Natural killer cell (primary cell): ENCODE data around the gene LY6G6C. TPM values are rescaled to one million over a fixed set of nuclear protein-coding genes. Genes with fewer than 3 reads are reported as not detected.

ENCODE experiments used
- ATAC-seq, 3 donors: fragments of 150-1000 bp in 2 of 3; fragments of 200-7000 bp in 1 of 3; cut with Tn5 transposase; 1 replicate in 1 of 3; 2 replicates in 2 of 3; pipeline ENCODE4 v1.10.0; 2021; ENCODE audit warnings: mild to moderate bottlenecking in 2 of 3, moderate library complexity in 2 of 3
- DNase-seq, 2 donors: peaks; one replicate each; pipeline versions ENCODE4 v3.0.0 to v3.0.0-alpha.2; 2013 to 2021; ENCODE audit warnings: mixed read lengths in 1 of 2
- H3K27ac ChIP-seq: one replicate; pipeline ENCODE4 v1.5.1; 2013; ENCODE audit warnings: mild to moderate bottlenecking, low read length
- H3K27me3 ChIP-seq: one replicate; pipeline ENCODE4 v1.6.1; 2013; ENCODE audit warnings: low read length; ENCODE audit not compliant: control insufficient read depth, insufficient read depth
- H3K36me3 ChIP-seq: one replicate; pipeline ENCODE4 v1.6.1; 2013; ENCODE audit warnings: low read length; ENCODE audit not compliant: control insufficient read depth, insufficient read depth
- H3K4me1 ChIP-seq: one replicate; pipeline ENCODE4 v1.6.1; 2013; ENCODE audit warnings: low read length; ENCODE audit not compliant: control insufficient read depth, insufficient read depth
- H3K4me3 ChIP-seq: one replicate; pipeline ENCODE4 v1.5.1; 2013; ENCODE audit warnings: low read length
- H3K9me3 ChIP-seq: one replicate; pipeline ENCODE4 v1.6.1; 2013; ENCODE audit warnings: low read length; ENCODE audit not compliant: control insufficient read depth, insufficient read depth
- H3K27ac Mint-ChIP-seq, 2 donors: one replicate each; pipeline ENCODE4 v1.8.0; 2022; ENCODE audit warnings: mild to moderate bottlenecking in 2 of 2, mixed read lengths in 2 of 2, moderate library complexity in 1 of 2
- H3K27me3 Mint-ChIP-seq, 2 donors: one replicate each; pipeline ENCODE4 v1.8.0; 2022; ENCODE audit warnings: low read depth in 2 of 2, mixed read lengths in 2 of 2
- H3K36me3 Mint-ChIP-seq: one replicate; pipeline ENCODE4 v1.8.0; 2022; ENCODE audit warnings: mixed read lengths
- H3K4me1 Mint-ChIP-seq, 2 donors: one replicate each; pipeline ENCODE4 v1.8.0; 2022; ENCODE audit warnings: mixed read lengths in 2 of 2
- H3K4me3 Mint-ChIP-seq: one replicate; pipeline ENCODE4 v1.8.0; 2022; ENCODE audit warnings: mild to moderate bottlenecking, moderate library complexity, mixed read lengths
- H3K9me3 Mint-ChIP-seq, 2 donors: one replicate each; pipeline ENCODE4 v1.8.0; 2022; ENCODE audit warnings: mixed read lengths in 2 of 2
- CTCF ChIP-seq: fragments of 200-600 bp; IDR thresholded peaks from one replicate; pipeline ENCODE4 v1.8.0; 2022; ENCODE audit warnings: antibody characterized with exemption
- WGBS: methylation state at CpG from one replicate; pipeline ENCODE4 v1.1.7; 2013; ENCODE audit warnings: missing lambda C conversion rate; ENCODE audit not compliant: insufficient coverage; 5-methylcytosine and 5-hydroxymethylcytosine counted together
- intact Hi-C: fragments of 100-400 bp; cut with micrococcal nuclease; formaldehyde crosslinking; loops from one replicate; pipeline ENCODE4 v1.14.2; 2022
- total RNA-seq, 4 donors: library from RNA; stranded (reverse); fragments of 120-200 nt in 1 of 4; gene quantifications; one replicate each; pipeline versions ENCODE4 v1.2.3 to v1.2.4, GENCODE V29; 2013 to 2022

Gene LY6G6C
- total RNA-seq, 3 donors from 2014 or later (not counting 1 experiment from before 2014, with no cell fraction given): not detected

GRCh38 chr6:31729515-31729978 is 8.0 kb upstream of the LY6G6C start:
- Histone ChIP-seq H3K27me3 (no peaks in the 10 kb centered on the region), H3K4me1 (peaks cover 65% of the 10 kb centered on the region), H3K4me3 (peak overlapping the region; percentile 75), H3K36me3 (peaks cover 49% of the 10 kb centered on the region), H3K9me3 (no peaks in the 10 kb centered on the region), H3K27ac (peak overlapping the region; percentile 64)
- Mint-ChIP-seq H3K4me1 (peaks cover 52 to 72% of the 10 kb centered on the region in 2 donors), H3K36me3 (peaks cover 16% of the 10 kb centered on the region), H3K27ac (peak overlapping the region; percentile 90 to 91), H3K4me3 (peak overlapping the region; percentile 97), H3K27me3 (no peaks in the 10 kb centered on the region), H3K9me3 (no peaks in the 10 kb centered on the region)
- intact Hi-C loops: loop anchor here (1.0 kb wide), 1 partner anchor 40 kb away; no protein-coding TSS in a partner anchor
- under 1% methylated on average over 28 of the region's 29 CpGs for WGBS
- peak; percentile 93 for TF ChIP-seq CTCF
- ATAC-seq (peak; percentile 69 to 83 (median 74)), DNase-seq (peak; percentile 81 to 90)

- WGBS: 37% methylated on average over 31 of the region's 36 CpGs
- ATAC-seq: peak; percentile 20 to 36 (median 23)
- Histone ChIP-seq H3K27ac (peak within 1 kb of the TSS; percentile 64), H3K36me3 (peaks cover 45% of the 10 kb centered on the region), H3K27me3 (no peaks in the 10 kb centered on the region), H3K4me1 (peaks cover 62% of the 10 kb centered on the region), H3K9me3 (no peaks in the 10 kb centered on the region), H3K4me3 (peak within 1 kb of the TSS; percentile 75)
- no peaks in the 10 kb centered on the region for H3K9me3 Mint-ChIP-seq
- peaks cover 16% of the 10 kb centered on the region for H3K36me3 Mint-ChIP-seq
- H3K4me1 Mint-ChIP-seq: peaks cover 56 to 70% of the 10 kb centered on the region in 2 donors
- TF ChIP-seq CTCF: no peak
- H3K27me3 Mint-ChIP-seq: no peaks in the 10 kb centered on the region
- peak within 1 kb of the TSS; percentile 90 to 91 for H3K27ac Mint-ChIP-seq
- intact Hi-C loops: loop anchor here (1.0 kb wide), 1 partner anchor 40 kb away; no protein-coding TSS in a partner anchor
- peak within 1 kb of the TSS; percentile 97 for H3K4me3 Mint-ChIP-seq
- DNase-seq: no peak
Observed at GRCh38 chr6:31728767-31729514, 7.4 kb upstream of the LY6G6C start, which contains the start of gene DDAH2. DDAH2 (minus strand) TSS chr6:31729299; CDS start chr6:31729161, 138 bp downstream.

- peak overlapping the region; percentile 90 to 91 for H3K27ac Mint-ChIP-seq
- intact Hi-C loops: no loop called here
- TF ChIP-seq CTCF: no peak
Observed at GRCh38 chr6:31727717-31728671, 6.4 kb upstream of the LY6G6C start.

More at GRCh38 chr6:31727717-31728671, 6.4 kb upstream of the LY6G6C start:
- ATAC-seq (peak in 1 of 3 donors; percentile 18), DNase-seq (peak in 1 of 2 donors; percentile 42)
- Histone ChIP-seq H3K4me1 (peaks cover 62% of the 10 kb centered on the region), H3K27ac (peak overlapping the region; percentile 63), H3K27me3 (no peaks in the 10 kb centered on the region), H3K9me3 (no peaks in the 10 kb centered on the region), H3K36me3 (peaks cover 36% of the 10 kb centered on the region), H3K4me3 (no peak overlapping the region)
- Mint-ChIP-seq H3K4me3 (peak overlapping the region; percentile 97), H3K4me1 (peaks cover 56 to 70% of the 10 kb centered on the region in 2 donors), H3K27me3 (no peaks in the 10 kb centered on the region), H3K9me3 (no peaks in the 10 kb centered on the region), H3K36me3 (peaks cover 16% of the 10 kb centered on the region)
- WGBS: 86% methylated on average over 41 of the region's 41 CpGs
